CD4-positive, alpha-beta T cell treated with Interferon gamma for 1 hour (primary cell): ENCODE measurements around the gene P2RY13.

Source experiments
- DNase-seq: peaks from one replicate; pipeline ENCODE4 v3.0.0-alpha.2; 2020

P2RY13 gene

GRCh38 chr3:151329363-151329762, at the start of gene P2RY13:
P2RY13 (minus strand) TSS chr3:151329549; CDS start chr3:151329528, 21 bp downstream.
- DNase-seq, result no peak

GRCh38 chr3:151377768-151378385, 48.5 kb upstream of the P2RY13 start:
- no peak for DNase-seq

- no peak for DNase-seq
Observed at GRCh38 chr3:151372063-151372820, 42.9 kb upstream of the P2RY13 start.

- DNase-seq, result no peak
Observed at GRCh38 chr3:151371526-151371925, 42.2 kb upstream of the P2RY13 start.

GRCh38 chr3:151367448-151367847, 38.1 kb upstream of the P2RY13 start:
- no peak for DNase-seq

GRCh38 chr3:151366993-151367392, 37.6 kb upstream of the P2RY13 start:
- no peak for DNase-seq

GRCh38 chr3:151362751-151363174, 33.4 kb upstream of the P2RY13 start:
- DNase-seq, result no peak

GRCh38 chr3:151357463-151357850, 28.1 kb upstream of the P2RY13 start:
- no peak for DNase-seq

- DNase-seq, result no peak
Observed at GRCh38 chr3:151356794-151357462, 27.6 kb upstream of the P2RY13 start.

- no peak for DNase-seq
Observed at GRCh38 chr3:151351648-151352047, 22.3 kb upstream of the P2RY13 start.

GRCh38 chr3:151351219-151351618, 21.9 kb upstream of the P2RY13 start:
- no peak for DNase-seq

- DNase-seq, result no peak
Observed at GRCh38 chr3:151350656-151351055, 21.3 kb upstream of the P2RY13 start.

- DNase-seq, result peak; percentile 46
Observed at GRCh38 chr3:151347432-151347831, 18.1 kb upstream of the P2RY13 start.

- DNase-seq, result peak; percentile 3
Observed at GRCh38 chr3:151346292-151346691, 16.9 kb upstream of the P2RY13 start.

GRCh38 chr3:151345859-151346258, 16.5 kb upstream of the P2RY13 start:
- no peak for DNase-seq

GRCh38 chr3:151331696-151332095, 2.3 kb upstream of the P2RY13 start:
- no peak for DNase-seq

- DNase-seq, result no peak
Observed at GRCh38 chr3:151330899-151331298, 1.6 kb upstream of the P2RY13 start.

- DNase-seq, result no peak
Observed at GRCh38 chr3:151330379-151330778, 1.0 kb upstream of the P2RY13 start.

- DNase-seq, result peak; percentile 7
Observed at GRCh38 chr3:151328298-151328995, 902 bp downstream of the P2RY13 start.

- DNase-seq, result no peak
Observed at GRCh38 chr3:151327571-151328198, 1.7 kb downstream of the P2RY13 start.

- no peak for DNase-seq
Observed at GRCh38 chr3:151322511-151322910, 6.8 kb downstream of the P2RY13 start.

- DNase-seq, result no peak
Observed at GRCh38 chr3:151321526-151321925, 7.8 kb downstream of the P2RY13 start.

GRCh38 chr3:151320131-151320530, 9.2 kb downstream of the P2RY13 start:
- no peak for DNase-seq
